Loucy (cell line): ENCODE results near the gene CNTN2.

Experiments
- EZH2phosphoT487 ChIP-seq: fragments of 200-600 bp; IDR thresholded peaks from 2 replicates; pipeline ENCODE4 v1.6.1; 2018; ENCODE audit warnings: antibody characterized with exemption, mild to moderate bottlenecking, moderate library complexity, borderline replicate concordance
- TF ChIP-seq, protein P1 (sequence below): fragments of 200-600 bp; sonication (generic); conservative IDR thresholded peaks from 2 replicates; pipeline ENCODE4 v1.5.1; 2014; ENCODE audit warnings: mild to moderate bottlenecking, antibody characterized with exemption, low read length

DNA sequence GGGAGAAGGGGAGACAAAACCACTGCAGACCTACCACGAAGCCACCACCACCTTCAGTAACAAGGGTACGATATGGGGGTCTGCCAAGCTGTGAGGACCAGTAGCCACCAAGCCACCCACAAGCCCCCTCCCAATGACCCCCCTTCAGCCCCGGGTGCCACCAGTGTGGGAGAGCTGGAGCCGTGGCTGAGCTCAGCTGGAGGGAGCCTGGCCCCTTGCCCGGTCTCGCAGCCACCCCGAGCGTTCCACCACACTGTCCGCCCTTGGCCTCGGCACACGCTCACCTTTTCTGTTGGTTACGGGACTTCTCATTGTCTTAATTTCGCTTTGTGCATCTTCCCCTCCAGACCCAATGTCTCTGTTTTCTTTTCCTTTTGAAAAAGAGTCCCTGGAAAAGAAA, 26.4 kb upstream of the CNTN2 start:
- TF ChIP-seq, protein P1, sequence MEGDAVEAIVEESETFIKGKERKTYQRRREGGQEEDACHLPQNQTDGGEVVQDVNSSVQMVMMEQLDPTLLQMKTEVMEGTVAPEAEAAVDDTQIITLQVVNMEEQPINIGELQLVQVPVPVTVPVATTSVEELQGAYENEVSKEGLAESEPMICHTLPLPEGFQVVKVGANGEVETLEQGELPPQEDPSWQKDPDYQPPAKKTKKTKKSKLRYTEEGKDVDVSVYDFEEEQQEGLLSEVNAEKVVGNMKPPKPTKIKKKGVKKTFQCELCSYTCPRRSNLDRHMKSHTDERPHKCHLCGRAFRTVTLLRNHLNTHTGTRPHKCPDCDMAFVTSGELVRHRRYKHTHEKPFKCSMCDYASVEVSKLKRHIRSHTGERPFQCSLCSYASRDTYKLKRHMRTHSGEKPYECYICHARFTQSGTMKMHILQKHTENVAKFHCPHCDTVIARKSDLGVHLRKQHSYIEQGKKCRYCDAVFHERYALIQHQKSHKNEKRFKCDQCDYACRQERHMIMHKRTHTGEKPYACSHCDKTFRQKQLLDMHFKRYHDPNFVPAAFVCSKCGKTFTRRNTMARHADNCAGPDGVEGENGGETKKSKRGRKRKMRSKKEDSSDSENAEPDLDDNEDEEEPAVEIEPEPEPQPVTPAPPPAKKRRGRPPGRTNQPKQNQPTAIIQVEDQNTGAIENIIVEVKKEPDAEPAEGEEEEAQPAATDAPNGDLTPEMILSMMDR: no peak
- TF ChIP-seq EZH2phosphoT487: no peak
